ENCODE results near the gene TARBP1. TPM values are rescaled to one million over a fixed set of nuclear protein-coding genes. Genes with fewer than 3 reads are reported as not detected.
A peak's percentile ranks its signal among the peaks of the same experiment; 100 is the strongest.

Gene TARBP1
- total RNA-seq, 2 donors from 2014 or later: 5.5 to 11.3 TPM

DNA sequence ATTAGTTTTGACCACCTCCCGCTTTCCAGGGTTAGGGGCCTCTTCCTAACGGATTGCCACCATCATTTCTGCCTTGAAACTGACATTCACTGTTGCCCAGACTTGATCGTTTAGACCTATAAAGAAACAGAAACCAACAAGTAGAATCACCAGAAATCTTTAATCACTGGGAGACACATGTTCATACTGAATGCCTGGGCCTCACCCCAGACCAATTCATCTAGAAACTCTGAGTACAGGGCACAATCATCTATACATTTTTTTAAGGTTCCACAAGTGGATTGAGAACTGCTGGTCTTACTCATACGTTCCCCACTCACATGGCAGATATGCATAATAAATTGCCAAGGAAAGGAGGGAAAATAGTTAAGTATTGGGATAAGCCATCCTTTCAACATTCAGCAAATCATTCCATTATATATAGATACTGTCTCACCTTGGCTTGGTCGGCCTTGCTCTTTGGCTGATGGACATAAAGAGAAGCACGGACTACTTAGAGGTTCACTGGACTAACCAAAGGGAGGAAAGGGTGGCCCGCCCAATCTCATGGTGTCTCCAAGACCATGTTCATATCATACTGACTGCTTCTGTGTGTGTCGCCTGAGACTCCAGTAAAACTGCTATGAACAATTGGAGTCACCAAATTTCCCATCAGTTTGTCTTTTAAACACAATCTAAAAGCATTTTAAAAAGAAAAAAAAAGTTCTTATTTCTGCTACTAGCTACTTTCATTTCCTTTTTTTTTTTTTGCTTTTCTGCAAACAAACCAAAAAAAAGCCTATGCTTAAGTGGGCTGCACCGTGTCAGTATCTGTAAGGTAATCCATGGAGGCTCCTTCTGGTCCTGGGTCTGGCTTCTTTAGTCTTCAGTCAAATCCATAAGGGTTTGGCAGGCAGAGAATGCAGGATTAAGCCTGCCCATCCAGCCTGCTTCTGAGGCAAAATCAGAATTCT lies 9.4 kb upstream of the TARBP1 start:
- Histone ChIP-seq H3K27ac (no peak overlapping the region), H3K4me3 (no peak overlapping the region), H3K9me3 (no peaks in the 10 kb centered on the region), H3K36me3 (no peaks in the 10 kb centered on the region), H3K27me3 (no peaks in the 10 kb centered on the region), H3K4me1 (peaks cover 0 to 7% of the 10 kb centered on the region in 2 donors)
- DNase-seq (ENCODE audit: low spot score): peak; percentile 50
- TF ChIP-seq, protein P1, sequence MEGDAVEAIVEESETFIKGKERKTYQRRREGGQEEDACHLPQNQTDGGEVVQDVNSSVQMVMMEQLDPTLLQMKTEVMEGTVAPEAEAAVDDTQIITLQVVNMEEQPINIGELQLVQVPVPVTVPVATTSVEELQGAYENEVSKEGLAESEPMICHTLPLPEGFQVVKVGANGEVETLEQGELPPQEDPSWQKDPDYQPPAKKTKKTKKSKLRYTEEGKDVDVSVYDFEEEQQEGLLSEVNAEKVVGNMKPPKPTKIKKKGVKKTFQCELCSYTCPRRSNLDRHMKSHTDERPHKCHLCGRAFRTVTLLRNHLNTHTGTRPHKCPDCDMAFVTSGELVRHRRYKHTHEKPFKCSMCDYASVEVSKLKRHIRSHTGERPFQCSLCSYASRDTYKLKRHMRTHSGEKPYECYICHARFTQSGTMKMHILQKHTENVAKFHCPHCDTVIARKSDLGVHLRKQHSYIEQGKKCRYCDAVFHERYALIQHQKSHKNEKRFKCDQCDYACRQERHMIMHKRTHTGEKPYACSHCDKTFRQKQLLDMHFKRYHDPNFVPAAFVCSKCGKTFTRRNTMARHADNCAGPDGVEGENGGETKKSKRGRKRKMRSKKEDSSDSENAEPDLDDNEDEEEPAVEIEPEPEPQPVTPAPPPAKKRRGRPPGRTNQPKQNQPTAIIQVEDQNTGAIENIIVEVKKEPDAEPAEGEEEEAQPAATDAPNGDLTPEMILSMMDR (IDR thresholded peaks at IDR 0.05): no peak

- H3K27ac ChIP-seq: peak overlapping the region in 1 of 2 donors; percentile 20
- no peaks in the 10 kb centered on the region for H3K27me3 ChIP-seq
- DNase-seq (ENCODE audit: low spot score): peak; percentile 58
- TF ChIP-seq, protein P1 (IDR thresholded peaks at IDR 0.05): peak; percentile 34 to 80
- peaks cover 0 to 7% of the 10 kb centered on the region in 2 donors for H3K4me1 ChIP-seq
- H3K4me3 ChIP-seq: peak overlapping the region in 1 of 2 donors; percentile 5
- no peaks in the 10 kb centered on the region for H3K9me3 ChIP-seq
- H3K36me3 ChIP-seq: no peaks in the 10 kb centered on the region
These were observed 8.2 kb upstream of the TARBP1 start for GRCh38 chr1:234486858-234487840.

DNA sequence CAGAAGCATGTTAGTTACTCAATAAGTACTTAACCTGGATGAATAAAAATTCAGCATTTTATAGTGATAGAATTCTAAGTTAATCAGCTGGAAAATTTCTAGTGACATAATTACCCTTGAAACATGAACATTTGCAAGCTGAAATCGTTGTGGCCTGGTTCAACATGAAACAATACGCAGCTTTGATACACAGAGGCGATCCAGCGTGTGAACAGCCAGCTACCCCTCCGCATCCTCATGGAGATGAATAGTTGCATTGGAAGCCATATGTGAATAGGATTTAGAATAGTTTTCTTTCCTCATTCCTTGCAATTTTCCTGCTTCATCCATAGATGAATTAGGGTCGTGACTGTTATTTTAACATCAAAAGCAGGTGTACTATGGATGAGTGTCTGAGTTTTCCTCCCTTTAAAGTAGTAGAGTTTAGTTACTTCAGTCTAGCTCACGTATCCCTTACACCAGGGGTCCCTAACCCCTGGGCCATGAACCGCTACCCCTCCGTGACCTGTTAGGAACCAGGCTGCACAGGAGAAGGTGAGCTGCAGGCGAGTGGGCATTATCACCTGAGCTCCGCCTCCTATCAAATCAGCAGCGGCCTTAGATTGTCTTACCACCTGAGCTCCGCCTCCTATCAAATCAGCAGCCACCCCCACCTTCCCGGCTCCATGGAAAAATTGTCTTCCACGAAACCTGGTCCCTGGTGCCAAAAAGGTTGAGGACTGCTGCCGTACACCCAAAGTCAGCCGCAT lies 6.2 kb upstream of the TARBP1 start:
- TF ChIP-seq, protein P1 (IDR thresholded peaks at IDR 0.05): no peak
- Histone ChIP-seq H3K4me1 (peaks cover 0 to 7% of the 10 kb centered on the region in 2 donors), H3K4me3 (no peak overlapping the region), H3K27me3 (no peaks in the 10 kb centered on the region), H3K36me3 (no peaks in the 10 kb centered on the region), H3K27ac (no peak overlapping the region), H3K9me3 (no peaks in the 10 kb centered on the region)
- DNase-seq (ENCODE audit: low spot score): no peak

- no peak overlapping the region for H3K4me3 ChIP-seq
- no peak overlapping the region for H3K27ac ChIP-seq
- no peaks in the 10 kb centered on the region for H3K36me3 ChIP-seq
- H3K4me1 ChIP-seq: peaks cover 0 to 11% of the 10 kb centered on the region in 2 donors
- TF ChIP-seq, protein P1 (IDR thresholded peaks at IDR 0.05): no peak
- H3K27me3 ChIP-seq: no peaks in the 10 kb centered on the region
- no peak for DNase-seq (ENCODE audit: low spot score)
- no peaks in the 10 kb centered on the region for H3K9me3 ChIP-seq
These were observed 5.2 kb upstream of the TARBP1 start for GRCh38 chr1:234484218-234484617.

- Histone ChIP-seq H3K36me3 (no peaks in the 10 kb centered on the region), H3K27me3 (no peaks in the 10 kb centered on the region), H3K4me1 (peaks cover 0 to 14% of the 10 kb centered on the region in 2 donors), H3K27ac (no peak overlapping the region), H3K4me3 (no peak overlapping the region), H3K9me3 (no peaks in the 10 kb centered on the region)
- DNase-seq (ENCODE audit: low spot score): no peak
- TF ChIP-seq, protein P1 (IDR thresholded peaks at IDR 0.05): no peak
These were observed 2.8 kb upstream of the TARBP1 start for GRCh38 chr1:234481771-234482170.

Data from right atrium auricular region (tissue), 2 donors.